ENCODE results near the gene TRIM27.

DNA sequence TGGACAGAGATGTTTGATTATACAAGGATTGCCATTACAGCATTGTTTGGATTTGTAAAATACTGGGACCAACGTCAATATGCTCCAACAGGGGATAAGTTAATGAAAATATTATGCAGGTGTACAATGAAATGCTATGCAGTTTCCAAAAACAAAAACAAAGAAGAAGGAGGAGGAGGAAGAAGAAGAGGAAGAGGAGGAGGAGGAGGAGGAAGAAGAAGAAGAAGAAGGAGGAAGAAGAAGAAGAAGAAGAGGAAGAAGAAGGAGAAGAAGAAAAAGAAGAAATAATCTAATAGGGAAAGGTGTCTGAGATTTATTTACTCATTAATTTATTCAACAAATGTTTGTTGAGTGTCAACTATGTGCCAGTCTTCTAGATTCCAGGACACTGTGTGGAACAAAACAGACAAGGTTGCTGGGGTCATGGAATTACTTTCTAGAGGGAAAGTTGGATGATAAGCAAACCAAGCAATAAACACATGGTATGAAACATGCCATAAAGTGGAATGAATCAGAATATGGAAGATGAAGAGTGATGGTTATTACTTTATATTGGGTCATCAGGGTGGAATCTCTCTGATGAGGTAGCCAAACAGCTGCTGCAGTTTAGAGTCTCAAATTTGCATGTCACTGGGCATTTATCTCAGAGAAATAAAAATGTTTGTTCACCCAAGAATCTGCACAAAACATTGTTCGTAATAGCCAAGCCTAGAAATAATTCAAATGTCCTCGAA is 6.3 kb upstream of the TRIM27 start:
- TF ChIP-seq, protein P1, sequence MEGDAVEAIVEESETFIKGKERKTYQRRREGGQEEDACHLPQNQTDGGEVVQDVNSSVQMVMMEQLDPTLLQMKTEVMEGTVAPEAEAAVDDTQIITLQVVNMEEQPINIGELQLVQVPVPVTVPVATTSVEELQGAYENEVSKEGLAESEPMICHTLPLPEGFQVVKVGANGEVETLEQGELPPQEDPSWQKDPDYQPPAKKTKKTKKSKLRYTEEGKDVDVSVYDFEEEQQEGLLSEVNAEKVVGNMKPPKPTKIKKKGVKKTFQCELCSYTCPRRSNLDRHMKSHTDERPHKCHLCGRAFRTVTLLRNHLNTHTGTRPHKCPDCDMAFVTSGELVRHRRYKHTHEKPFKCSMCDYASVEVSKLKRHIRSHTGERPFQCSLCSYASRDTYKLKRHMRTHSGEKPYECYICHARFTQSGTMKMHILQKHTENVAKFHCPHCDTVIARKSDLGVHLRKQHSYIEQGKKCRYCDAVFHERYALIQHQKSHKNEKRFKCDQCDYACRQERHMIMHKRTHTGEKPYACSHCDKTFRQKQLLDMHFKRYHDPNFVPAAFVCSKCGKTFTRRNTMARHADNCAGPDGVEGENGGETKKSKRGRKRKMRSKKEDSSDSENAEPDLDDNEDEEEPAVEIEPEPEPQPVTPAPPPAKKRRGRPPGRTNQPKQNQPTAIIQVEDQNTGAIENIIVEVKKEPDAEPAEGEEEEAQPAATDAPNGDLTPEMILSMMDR (conservative IDR thresholded peaks at IDR 0.05 in 1 of 2, IDR thresholded peaks at IDR 0.05 in 1 of 2; ENCODE audit: extremely low read depth in 1 of 2, insufficient read depth in 1 of 2, low read depth in 1 of 2, low read length in 2 of 2), result no peak
- no peak for TF ChIP-seq EZH2 (IDR thresholded peaks at IDR 0.05; ENCODE audit: borderline replicate concordance, low read length)

All from mammary epithelial cell (primary cell).